Neuronal stem cell (in vitro differentiated cells): Measurements from ENCODE around the gene CD200.

Source experiments
- DNase-seq: peaks from one replicate; pipeline ENCODE4 v3.0.0-alpha.2; 2013; ENCODE audit warnings: low spot score
- H2AFZ ChIP-seq: one replicate; pipeline ENCODE4 v1.6.1; 2013; ENCODE audit warnings: mild to moderate bottlenecking, low read length, inconsistent platforms
- H2AK5ac ChIP-seq: 2 replicates; pipeline ENCODE4 v1.6.1; 2013; ENCODE audit warnings: low read depth, mild to moderate bottlenecking, inconsistent platforms, low read length, moderate library complexity, mixed read lengths
- H2BK120ac ChIP-seq: 2 replicates; pipeline ENCODE4 v1.6.1; 2013; ENCODE audit warnings: low read depth, mild to moderate bottlenecking, inconsistent platforms, low read length, moderate library complexity, mixed read lengths
- H2BK12ac ChIP-seq: one replicate; pipeline ENCODE4 v1.6.1; 2013; ENCODE audit warnings: low read length, inconsistent platforms
- H2BK15ac ChIP-seq: 2 replicates; pipeline ENCODE4 v1.6.1; 2013; ENCODE audit warnings: mild to moderate bottlenecking, low read length, inconsistent platforms, mixed read lengths
- H2BK5ac ChIP-seq: one replicate; pipeline ENCODE4 v1.6.1; 2013; ENCODE audit warnings: inconsistent platforms, mild to moderate bottlenecking, low read length, moderate library complexity
- H3K14ac ChIP-seq: one replicate; pipeline ENCODE4 v1.6.1; 2013; ENCODE audit warnings: low read length, inconsistent platforms
- H3K18ac ChIP-seq: 2 replicates; pipeline ENCODE4 v1.6.1; 2013; ENCODE audit warnings: low read length, inconsistent platforms
- H3K23ac ChIP-seq: 2 replicates; pipeline ENCODE4 v1.6.1; 2013; ENCODE audit warnings: low read depth, mild to moderate bottlenecking, mixed read lengths, low read length, inconsistent platforms; ENCODE audit not compliant: poor library complexity
- H3K27ac ChIP-seq: replicated peaks from 3 replicates; pipeline ENCODE4 v1.5.1; 2013; ENCODE audit warnings: low read length, inconsistent platforms
- H3K27me3 ChIP-seq, 3 experiments: 2 replicates each; pipeline ENCODE4 v1.6.1; 2013; ENCODE audit warnings: low read length in 3 of 3, mild to moderate bottlenecking in 2 of 3, inconsistent platforms in 1 of 3, low read depth in 1 of 3, mixed read lengths in 1 of 3, moderate library complexity in 1 of 3; ENCODE audit not compliant: control insufficient read depth in 3 of 3, insufficient read depth in 3 of 3
- H3K36me3 ChIP-seq, 2 donors: replicated peaks in 1 of 2; 2 replicates each; pipeline ENCODE4 v1.6.1; 2013; ENCODE audit warnings: low read length in 2 of 2; ENCODE audit not compliant: control insufficient read depth in 2 of 2, insufficient read depth in 2 of 2
- H3K4ac ChIP-seq: 2 replicates; pipeline ENCODE4 v1.6.1; 2013; ENCODE audit warnings: inconsistent platforms, mild to moderate bottlenecking, low read length, moderate library complexity
- H3K4me1 ChIP-seq, 2 donors: 1 replicate in 1 of 2; 2 replicates in 1 of 2; pipeline ENCODE4 v1.6.1; 2013; ENCODE audit warnings: low read length in 2 of 2, low read depth in 1 of 2; ENCODE audit not compliant: control insufficient read depth in 2 of 2, insufficient read depth in 1 of 2
- H3K4me2 ChIP-seq: one replicate; pipeline ENCODE4 v1.6.1; 2013; ENCODE audit warnings: mild to moderate bottlenecking, low read length, inconsistent platforms; ENCODE audit not compliant: insufficient read depth, poor library complexity, severe bottlenecking
- H3K4me3 ChIP-seq, 2 donors: 2 replicates each; pipeline ENCODE4 v1.5.1; 2013; ENCODE audit warnings: low read length in 2 of 2, mild to moderate bottlenecking in 2 of 2, inconsistent platforms in 1 of 2, moderate library complexity in 1 of 2
- H3K79me1 ChIP-seq: one replicate; pipeline ENCODE4 v1.6.1; 2013; ENCODE audit warnings: low read depth, mild to moderate bottlenecking, inconsistent platforms, low read length, moderate library complexity
- H3K9ac ChIP-seq: one replicate; pipeline ENCODE4 v1.6.1; 2013; ENCODE audit warnings: mild to moderate bottlenecking, low read depth, low read length, inconsistent platforms; ENCODE audit not compliant: poor library complexity
- H3K9me3 ChIP-seq, 2 donors: replicated peaks in 1 of 2; 2 replicates each; pipeline versions ENCODE3 to v1.6.1; 2013; ENCODE audit warnings: low read length in 2 of 2, mild to moderate bottlenecking in 2 of 2, inconsistent platforms in 1 of 2, low read depth in 1 of 2, mixed read lengths in 1 of 2, moderate library complexity in 1 of 2; ENCODE audit not compliant: control insufficient read depth in 2 of 2, insufficient read depth in 1 of 2
- H4K8ac ChIP-seq: one replicate; pipeline ENCODE4 v1.6.1; 2013; ENCODE audit warnings: low read depth, mild to moderate bottlenecking, inconsistent platforms, low read length, moderate library complexity
- H4K91ac ChIP-seq: one replicate; pipeline ENCODE4 v1.6.1; 2013; ENCODE audit warnings: low read length, low read depth, mild to moderate bottlenecking, inconsistent platforms; ENCODE audit not compliant: poor library complexity
- WGBS, 2 donors: extraction: QIAGEN DNeasy Blood & Tissue Kit; methylation state at CpG; one replicate each; pipeline ENCODE4 v1.1.7; 2013; ENCODE audit warnings: missing lambda C conversion rate in 2 of 2, mixed read lengths in 1 of 2; ENCODE audit not compliant: insufficient read length in 2 of 2, insufficient replicate concordance in 1 of 2; ENCODE audit errors: extremely low coverage in 2 of 2; 5-methylcytosine and 5-hydroxymethylcytosine counted together

CD200 gene

DNA sequence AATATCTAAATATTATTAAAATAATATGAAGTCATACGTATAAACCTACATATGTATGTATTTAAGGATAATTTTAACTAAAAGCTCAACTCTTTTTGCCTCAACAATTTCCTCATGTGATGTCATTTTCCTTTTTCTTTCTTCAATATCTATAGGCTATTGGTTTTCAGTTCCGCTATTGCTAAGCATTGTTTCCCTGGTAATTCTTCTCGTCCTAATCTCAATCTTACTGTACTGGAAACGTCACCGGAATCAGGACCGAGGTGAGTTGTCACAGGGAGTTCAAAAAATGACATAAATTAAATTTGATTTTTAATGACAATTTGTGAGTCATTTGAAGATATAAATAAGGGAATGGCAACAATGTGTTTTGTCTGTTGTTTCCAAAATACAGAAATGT lies 16.6 kb downstream of the CD200 start:
- no peak overlapping the region for H3K23ac ChIP-seq

GRCh38 chr3:112350018-112350810 lies 17.3 kb downstream of the CD200 start:
- no peak overlapping the region for H3K14ac ChIP-seq
- peaks cover 0 to 9% of the 10 kb centered on the region in 2 donors for H3K9me3 ChIP-seq
- no peaks in the 10 kb centered on the region for H3K27me3 ChIP-seq
- no peak overlapping the region for H3K23ac ChIP-seq
- WGBS, 2 donors = no CpG with 5 or more reads among the region's 2 CpGs
- no peak overlapping the region for H4K8ac ChIP-seq
- no peak overlapping the region for H2BK12ac ChIP-seq
- no peak overlapping the region for H2BK15ac ChIP-seq
- no peak overlapping the region for H2BK120ac ChIP-seq
- no peak overlapping the region for H2BK5ac ChIP-seq
- H4K91ac ChIP-seq = no peak overlapping the region
- no peak overlapping the region for H3K9ac ChIP-seq
- H3K4me3 ChIP-seq = no peak overlapping the region
- H3K4ac ChIP-seq = no peak overlapping the region
- peaks cover 8 to 26% of the 10 kb centered on the region in 2 donors for H3K4me1 ChIP-seq
- H3K4me2 ChIP-seq = no peak overlapping the region
- DNase-seq = no peak
- H2AFZ ChIP-seq = no peak overlapping the region
- no peak overlapping the region for H2AK5ac ChIP-seq
- H3K36me3 ChIP-seq = peaks cover 20 to 86% of the 10 kb centered on the region in 2 donors
- no peak overlapping the region for H3K27ac ChIP-seq
- H3K18ac ChIP-seq = no peak overlapping the region
- no peaks in the 10 kb centered on the region for H3K79me1 ChIP-seq

More for the DNA sequence above, 16.6 kb downstream of the CD200 start:
- Histone ChIP-seq H3K27ac (no peak overlapping the region), H4K91ac (no peak overlapping the region), H3K4me3 (no peak overlapping the region), H3K36me3 (peaks cover 23 to 90% of the 10 kb centered on the region in 2 donors), H2AK5ac (no peak overlapping the region), H4K8ac (no peak overlapping the region), H2BK5ac (no peak overlapping the region), H2AFZ (no peak overlapping the region), H2BK120ac (no peak overlapping the region), H3K9me3 (peaks cover 0 to 14% of the 10 kb centered on the region in 2 donors), H3K27me3 (no peaks in the 10 kb centered on the region), H2BK15ac (no peak overlapping the region), H3K4me1 (peaks cover 8 to 22% of the 10 kb centered on the region in 2 donors), H3K4ac (no peak overlapping the region), H2BK12ac (no peak overlapping the region), H3K9ac (no peak overlapping the region), H3K4me2 (no peak overlapping the region), H3K18ac (no peak overlapping the region), H3K14ac (no peak overlapping the region), H3K79me1 (no peaks in the 10 kb centered on the region)
- no peak for DNase-seq
- no CpG with 5 or more reads among the region's 6 CpGs for WGBS, 2 donors

GRCh38 chr3:112351036-112351435 lies 18.1 kb downstream of the CD200 start:
- H3K79me1 ChIP-seq = no peaks in the 10 kb centered on the region
- H3K9me3 ChIP-seq = peaks cover 0 to 3% of the 10 kb centered on the region in 2 donors
- no peak overlapping the region for H4K8ac ChIP-seq
- no peak overlapping the region for H4K91ac ChIP-seq
- no peak overlapping the region for H2BK120ac ChIP-seq
- no peak overlapping the region for H3K4me3 ChIP-seq
- H3K4me1 ChIP-seq = peaks cover 8 to 26% of the 10 kb centered on the region in 2 donors
- no peak overlapping the region for H3K14ac ChIP-seq
- no CpG with 5 or more reads among the region's 1 CpG for WGBS, 2 donors
- no peaks in the 10 kb centered on the region for H3K27me3 ChIP-seq
- peaks cover 13 to 84% of the 10 kb centered on the region in 2 donors for H3K36me3 ChIP-seq
- H2AK5ac ChIP-seq = no peak overlapping the region
- H3K4ac ChIP-seq = no peak overlapping the region
- no peak overlapping the region for H2BK15ac ChIP-seq
- no peak overlapping the region for H3K9ac ChIP-seq
- H3K4me2 ChIP-seq = no peak overlapping the region
- H2BK12ac ChIP-seq = no peak overlapping the region
- no peak overlapping the region for H3K27ac ChIP-seq
- H3K18ac ChIP-seq = no peak overlapping the region
- no peak overlapping the region for H2BK5ac ChIP-seq
- H2AFZ ChIP-seq = no peak overlapping the region
- DNase-seq = peak; percentile 29
- no peak overlapping the region for H3K23ac ChIP-seq

- H2AFZ ChIP-seq = no peak overlapping the region
- H3K4ac ChIP-seq = no peak overlapping the region
- H2BK15ac ChIP-seq = no peak overlapping the region
- no peak overlapping the region for H4K91ac ChIP-seq
- H3K27me3 ChIP-seq = no peaks in the 10 kb centered on the region
- no peak overlapping the region for H3K23ac ChIP-seq
- no peak overlapping the region for H2AK5ac ChIP-seq
- no peak overlapping the region for H3K18ac ChIP-seq
- WGBS, 2 donors = no CpG with 5 or more reads among the region's 2 CpGs
- H2BK120ac ChIP-seq = no peak overlapping the region
- no peak overlapping the region for H4K8ac ChIP-seq
- no peak overlapping the region for H3K9ac ChIP-seq
- H2BK12ac ChIP-seq = no peak overlapping the region
- no peaks in the 10 kb centered on the region for H3K79me1 ChIP-seq
- H3K4me1 ChIP-seq = peaks cover 8 to 26% of the 10 kb centered on the region in 2 donors
- no peak overlapping the region for H3K4me2 ChIP-seq
- H3K4me3 ChIP-seq = no peak overlapping the region
- H3K14ac ChIP-seq = no peak overlapping the region
- no peak overlapping the region for H2BK5ac ChIP-seq
- no peak for DNase-seq
- peak overlapping the region; percentile 46 for H3K27ac ChIP-seq
- peaks cover 10 to 84% of the 10 kb centered on the region in 2 donors for H3K36me3 ChIP-seq
- H3K9me3 ChIP-seq = no peaks in the 10 kb centered on the region
Measured at GRCh38 chr3:112351823-112352222, 18.9 kb downstream of the CD200 start.
